ENCODE measurements around the gene HIC2.
"Not testable (repeated sequence)": the region's sequence is repeated elsewhere in the genome, so short reads cannot be mapped to it uniquely, and the experiment has no call there.

The HIC2 gene

GRCh38 chr22:21448627-21449416 is 31.7 kb downstream of the HIC2 start:
- H4K20me1 ChIP-seq, result peaks cover 82% of the 10 kb centered on the region
- H3K27ac ChIP-seq, result peak overlapping the region; percentile 82
- no peaks in the 10 kb centered on the region for H3K27me3 ChIP-seq
- TF ChIP-seq Cebpa-rat (IDR thresholded peaks at IDR 0.05), result no peak
- peaks cover 98% of the 10 kb centered on the region for H3K4me1 ChIP-seq
- peak overlapping the region; percentile 61; the same call in 1 of the 2 replicates for H3K9ac ChIP-seq
- H3K4me2 ChIP-seq, result peak overlapping the region; percentile 89
- H3K4me3 ChIP-seq, result 0 out of 2 replicates have a peak overlapping the region, but pooled peaks have one; percentile 3
- no peaks in the 10 kb centered on the region for H3K9me3 ChIP-seq
- peaks cover 58% of the 10 kb centered on the region for H3K36me3 ChIP-seq

- Histone ChIP-seq H3K4me2 (peak overlapping the region; percentile 89), H3K4me1 (peaks cover 92% of the 10 kb centered on the region), H3K4me3 (no peak overlapping the region), H4K20me1 (peaks cover 73% of the 10 kb centered on the region), H3K9me3 (no peaks in the 10 kb centered on the region), H3K27ac (peak overlapping the region; percentile 82), H3K27me3 (no peaks in the 10 kb centered on the region), H3K9ac (peak overlapping the region; percentile 41; the same call in 1 of the 2 replicates), H3K36me3 (peaks cover 49% of the 10 kb centered on the region)
- TF ChIP-seq Cebpa-rat (IDR thresholded peaks at IDR 0.05), result no peak
Observed at GRCh38 chr22:21449531-21450319, 32.6 kb downstream of the HIC2 start.

GRCh38 chr22:21450320-21450831 is 33.2 kb downstream of the HIC2 start:
- Histone ChIP-seq H3K9ac (peak overlapping the region; percentile 65), H3K36me3 (peaks cover 43% of the 10 kb centered on the region), H3K27ac (peak overlapping the region; percentile 58), H3K27me3 (no peaks in the 10 kb centered on the region), H3K9me3 (no peaks in the 10 kb centered on the region), H3K4me2 (peak overlapping the region; percentile 89), H4K20me1 (peaks cover 67% of the 10 kb centered on the region), H3K4me1 (peaks cover 86% of the 10 kb centered on the region), H3K4me3 (no peak overlapping the region)
- no peak for TF ChIP-seq Cebpa-rat (IDR thresholded peaks at IDR 0.05)

GRCh38 chr22:21450858-21451353 is 33.7 kb downstream of the HIC2 start:
- Histone ChIP-seq H3K9me3 (no peaks in the 10 kb centered on the region), H4K20me1 (peaks cover 61% of the 10 kb centered on the region), H3K36me3 (peaks cover 37% of the 10 kb centered on the region), H3K27me3 (no peaks in the 10 kb centered on the region), H3K9ac (peak overlapping the region; percentile 65), H3K4me2 (peak overlapping the region; percentile 89), H3K27ac (peak overlapping the region; percentile 58), H3K4me1 (peaks cover 80% of the 10 kb centered on the region), H3K4me3 (no peak overlapping the region)
- no peak for TF ChIP-seq Cebpa-rat (IDR thresholded peaks at IDR 0.05)

- TF ChIP-seq Cebpa-rat (IDR thresholded peaks at IDR 0.05), result no peak
- H3K27me3 ChIP-seq, result no peaks in the 10 kb centered on the region
- H3K4me2 ChIP-seq, result peak overlapping the region; percentile 89
- peaks cover 56% of the 10 kb centered on the region for H4K20me1 ChIP-seq
- H3K27ac ChIP-seq, result peak overlapping the region; percentile 58
- no peaks in the 10 kb centered on the region for H3K9me3 ChIP-seq
- H3K4me1 ChIP-seq, result peaks cover 71% of the 10 kb centered on the region
- H3K9ac ChIP-seq, result peak overlapping the region; percentile 65; the same call in 1 of the 2 replicates
- H3K4me3 ChIP-seq, result no peak overlapping the region
- H3K36me3 ChIP-seq, result peaks cover 28% of the 10 kb centered on the region
Observed at GRCh38 chr22:21451545-21452520, 34.7 kb downstream of the HIC2 start.

- Histone ChIP-seq H3K4me1 (peaks cover 63% of the 10 kb centered on the region), H3K36me3 (peaks cover 20% of the 10 kb centered on the region), H4K20me1 (peaks cover 48% of the 10 kb centered on the region)
- H3K4me2 ChIP-seq, H3K4me3 ChIP-seq, H3K9ac ChIP-seq, H3K27me3 ChIP-seq, H3K9me3 ChIP-seq, H3K27ac ChIP-seq: not testable (repeated sequence)
Observed at GRCh38 chr22:21452666-21453065, 35.5 kb downstream of the HIC2 start.

- not testable (repeated sequence) for H3K27me3 ChIP-seq
Observed at GRCh38 chr22:21454998-21455333, 37.8 kb downstream of the HIC2 start.

GRCh38 chr22:21455334-21456089 is 38.3 kb downstream of the HIC2 start:
- Histone ChIP-seq H3K9me3 (no peaks in the 10 kb centered on the region), H3K4me1 (peaks cover 34% of the 10 kb centered on the region), H3K27me3 (no peaks in the 10 kb centered on the region), H4K20me1 (peaks cover 19% of the 10 kb centered on the region), H3K4me2 (no peak overlapping the region), H3K27ac (no peak overlapping the region), H3K36me3 (no peaks in the 10 kb centered on the region), H3K4me3 (no peak overlapping the region), H3K9ac (no peak overlapping the region)
- no peak for TF ChIP-seq Cebpa-rat (IDR thresholded peaks at IDR 0.05)

More at GRCh38 chr22:21454998-21455333, 37.8 kb downstream of the HIC2 start:
- H3K36me3 ChIP-seq, H3K9ac ChIP-seq, H3K27ac ChIP-seq, H3K4me3 ChIP-seq, H3K4me2 ChIP-seq, H3K9me3 ChIP-seq: not testable (repeated sequence)
- Histone ChIP-seq H3K4me1 (peaks cover 40% of the 10 kb centered on the region), H4K20me1 (peaks cover 25% of the 10 kb centered on the region)

Data from BLaER1 (cell line).